ENCODE results near the gene COL4A2. TPM values are rescaled to one million over a fixed set of nuclear protein-coding genes. Genes with fewer than 3 reads are reported as not detected.

The COL4A2 gene
- total RNA-seq, 1 experiment from 2014 or later, result 1.6 TPM

DNA sequence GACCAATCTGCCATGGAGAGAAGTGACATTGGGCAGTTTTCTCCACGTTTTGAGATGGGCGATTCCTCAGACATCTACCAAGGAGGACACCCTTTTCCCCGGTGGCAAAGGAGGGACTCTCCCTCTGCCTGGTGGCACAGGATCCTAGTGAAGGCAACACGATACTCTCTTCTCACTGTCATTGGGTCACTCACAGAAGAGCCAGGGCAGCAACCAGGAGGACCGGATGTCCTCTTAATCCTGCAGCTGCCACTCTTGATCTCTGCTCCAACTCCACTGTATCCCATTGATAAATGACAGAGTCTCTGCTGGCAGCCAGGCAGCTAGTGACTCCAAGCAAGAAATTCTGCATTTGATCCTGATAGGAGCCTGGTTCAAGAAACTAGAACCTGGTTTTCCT lies 42.2 kb downstream of the COL4A2 start:
- Histone ChIP-seq H3K36me3 (ENCODE audit: control insufficient read depth in 1 of 2, insufficient read depth in 2 of 2, low read length in 2 of 2) (no peaks in the 10 kb centered on the region), H3K9me2 (ENCODE audit: insufficient read depth) (no peaks in the 10 kb centered on the region; the same call in 1 of the 2 replicates), H3K9me3 (ENCODE audit: control insufficient read depth in 1 of 2, insufficient read depth in 1 of 2, low read depth in 1 of 2, low read length in 2 of 2) (no peaks in the 10 kb centered on the region), H3K4me3 (replicated peaks in 1 of 2; ENCODE audit: low read depth in 1 of 2, low read length in 2 of 2) (no peak overlapping the region), H2AFZ (ENCODE audit: low read depth, low read length, poor library complexity, severe bottlenecking) (no peak overlapping the region), H3K79me2 (ENCODE audit: insufficient read depth, low read length) (no peaks in the 10 kb centered on the region), H3K9ac (ENCODE audit: low read length) (no peak overlapping the region), H3K4me1 (ENCODE audit: control insufficient read depth in 1 of 2, insufficient read depth in 2 of 2, low read length in 2 of 2) (peaks cover 12 to 29% of the 10 kb centered on the region in 2 experiments), H3K27me3 (ENCODE audit: insufficient read depth, low read length) (peaks cover 4% of the 10 kb centered on the region; the same call in 1 of the 2 replicates), H3K4me2 (ENCODE audit: low read length) (no peak overlapping the region), H4K20me1 (ENCODE audit: insufficient read depth) (no peaks in the 10 kb centered on the region), H3K27ac (ENCODE audit: low read depth, low read length) (no peak overlapping the region)
- no peak for DNase-seq (ENCODE audit: low read depth, low spot score)
- no peak for ATAC-seq
- no peak for TF ChIP-seq EZH2phosphoT487 (IDR thresholded peaks at IDR 0.05; ENCODE audit: borderline replicate concordance)
- ChIA-PET POLR2A (no interaction called here), RAD21 (ENCODE audit: low non-redundant PET in 1 of 2, low total read pairs in 2 of 2, uncharacterized antibody in 2 of 2, unreplicated experiment in 2 of 2) (no interaction called here), CTCF (no interaction called here)
- no TSS peak for BruUV-seq (replicated peaks)
- intact Hi-C loops (cut with micrococcal nuclease), result no loop called here

DNA sequence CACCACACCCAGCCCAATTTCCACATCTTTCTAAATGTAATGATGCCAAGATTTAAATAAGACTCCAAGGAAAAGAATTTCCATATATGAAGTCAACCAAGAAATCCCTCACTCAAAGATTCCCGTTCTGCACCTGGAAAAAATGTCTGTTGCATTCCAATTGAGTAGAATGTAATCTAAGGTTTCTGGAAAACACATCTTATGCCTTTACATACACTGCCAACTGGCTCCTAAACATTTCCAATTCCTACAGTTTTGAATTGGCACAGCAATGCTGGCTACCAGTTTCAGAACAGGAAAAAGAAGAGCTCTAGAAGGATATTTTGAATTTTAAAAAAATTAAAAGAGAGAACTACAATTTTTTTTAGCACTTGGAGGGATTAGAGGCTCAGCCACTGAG lies 43.0 kb downstream of the COL4A2 start:
- peaks cover 12 to 29% of the 10 kb centered on the region in 2 experiments for H3K4me1 ChIP-seq (ENCODE audit: control insufficient read depth in 1 of 2, insufficient read depth in 2 of 2, low read length in 2 of 2)
- BruUV-seq (replicated peaks), result no TSS peak
- TF ChIP-seq CEBPB (IDR thresholded peaks at IDR 0.05; ENCODE audit: low read depth) (no peak), SIN3A (IDR thresholded peaks at IDR 0.05; ENCODE audit: low read depth) (no peak), EGR1 (IDR thresholded peaks at IDR 0.05; ENCODE audit: low read depth) (no peak), POLR2AphosphoS5 (IDR thresholded peaks at IDR 0.05; ENCODE audit: low read depth, low read length) (no peak), EZH2 (IDR thresholded peaks at IDR 0.05) (no peak), ZNF274 (IDR thresholded peaks at IDR 0.05; ENCODE audit: low read depth, low read length) (no peak), ZFX (IDR thresholded peaks at IDR 0.05) (no peak), SRF (IDR thresholded peaks at IDR 0.05; ENCODE audit: low read depth) (no peak), EZH2phosphoT487 (IDR thresholded peaks at IDR 0.05; ENCODE audit: borderline replicate concordance) (no peak), CBX3 (IDR thresholded peaks at IDR 0.05; ENCODE audit: low read depth) (no peak), ELF1 (IDR thresholded peaks at IDR 0.05; ENCODE audit: borderline replicate concordance, low read depth) (no peak), TCF7L2 (IDR thresholded peaks at IDR 0.05; ENCODE audit: borderline replicate concordance, extremely low read depth, insufficient read depth, insufficient read length) (no peak), JUND (IDR thresholded peaks at IDR 0.05) (no peak), SP1 (IDR thresholded peaks at IDR 0.05; ENCODE audit: low read depth) (no peak)
- TF ChIP-seq, protein P1, sequence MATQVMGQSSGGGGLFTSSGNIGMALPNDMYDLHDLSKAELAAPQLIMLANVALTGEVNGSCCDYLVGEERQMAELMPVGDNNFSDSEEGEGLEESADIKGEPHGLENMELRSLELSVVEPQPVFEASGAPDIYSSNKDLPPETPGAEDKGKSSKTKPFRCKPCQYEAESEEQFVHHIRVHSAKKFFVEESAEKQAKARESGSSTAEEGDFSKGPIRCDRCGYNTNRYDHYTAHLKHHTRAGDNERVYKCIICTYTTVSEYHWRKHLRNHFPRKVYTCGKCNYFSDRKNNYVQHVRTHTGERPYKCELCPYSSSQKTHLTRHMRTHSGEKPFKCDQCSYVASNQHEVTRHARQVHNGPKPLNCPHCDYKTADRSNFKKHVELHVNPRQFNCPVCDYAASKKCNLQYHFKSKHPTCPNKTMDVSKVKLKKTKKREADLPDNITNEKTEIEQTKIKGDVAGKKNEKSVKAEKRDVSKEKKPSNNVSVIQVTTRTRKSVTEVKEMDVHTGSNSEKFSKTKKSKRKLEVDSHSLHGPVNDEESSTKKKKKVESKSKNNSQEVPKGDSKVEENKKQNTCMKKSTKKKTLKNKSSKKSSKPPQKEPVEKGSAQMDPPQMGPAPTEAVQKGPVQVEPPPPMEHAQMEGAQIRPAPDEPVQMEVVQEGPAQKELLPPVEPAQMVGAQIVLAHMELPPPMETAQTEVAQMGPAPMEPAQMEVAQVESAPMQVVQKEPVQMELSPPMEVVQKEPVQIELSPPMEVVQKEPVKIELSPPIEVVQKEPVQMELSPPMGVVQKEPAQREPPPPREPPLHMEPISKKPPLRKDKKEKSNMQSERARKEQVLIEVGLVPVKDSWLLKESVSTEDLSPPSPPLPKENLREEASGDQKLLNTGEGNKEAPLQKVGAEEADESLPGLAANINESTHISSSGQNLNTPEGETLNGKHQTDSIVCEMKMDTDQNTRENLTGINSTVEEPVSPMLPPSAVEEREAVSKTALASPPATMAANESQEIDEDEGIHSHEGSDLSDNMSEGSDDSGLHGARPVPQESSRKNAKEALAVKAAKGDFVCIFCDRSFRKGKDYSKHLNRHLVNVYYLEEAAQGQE (IDR thresholded peaks at IDR 0.05; ENCODE audit: low read depth), result no peak
- TF ChIP-seq, protein P2, sequence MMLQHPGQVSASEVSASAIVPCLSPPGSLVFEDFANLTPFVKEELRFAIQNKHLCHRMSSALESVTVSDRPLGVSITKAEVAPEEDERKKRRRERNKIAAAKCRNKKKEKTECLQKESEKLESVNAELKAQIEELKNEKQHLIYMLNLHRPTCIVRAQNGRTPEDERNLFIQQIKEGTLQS (IDR thresholded peaks at IDR 0.05), result no peak
- TF ChIP-seq, protein P3, sequence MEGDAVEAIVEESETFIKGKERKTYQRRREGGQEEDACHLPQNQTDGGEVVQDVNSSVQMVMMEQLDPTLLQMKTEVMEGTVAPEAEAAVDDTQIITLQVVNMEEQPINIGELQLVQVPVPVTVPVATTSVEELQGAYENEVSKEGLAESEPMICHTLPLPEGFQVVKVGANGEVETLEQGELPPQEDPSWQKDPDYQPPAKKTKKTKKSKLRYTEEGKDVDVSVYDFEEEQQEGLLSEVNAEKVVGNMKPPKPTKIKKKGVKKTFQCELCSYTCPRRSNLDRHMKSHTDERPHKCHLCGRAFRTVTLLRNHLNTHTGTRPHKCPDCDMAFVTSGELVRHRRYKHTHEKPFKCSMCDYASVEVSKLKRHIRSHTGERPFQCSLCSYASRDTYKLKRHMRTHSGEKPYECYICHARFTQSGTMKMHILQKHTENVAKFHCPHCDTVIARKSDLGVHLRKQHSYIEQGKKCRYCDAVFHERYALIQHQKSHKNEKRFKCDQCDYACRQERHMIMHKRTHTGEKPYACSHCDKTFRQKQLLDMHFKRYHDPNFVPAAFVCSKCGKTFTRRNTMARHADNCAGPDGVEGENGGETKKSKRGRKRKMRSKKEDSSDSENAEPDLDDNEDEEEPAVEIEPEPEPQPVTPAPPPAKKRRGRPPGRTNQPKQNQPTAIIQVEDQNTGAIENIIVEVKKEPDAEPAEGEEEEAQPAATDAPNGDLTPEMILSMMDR (IDR thresholded peaks at IDR 0.05 in 2 of 3, conservative IDR thresholded peaks at IDR 0.05 in 1 of 3; ENCODE audit: borderline replicate concordance in 1 of 3, insufficient read depth in 1 of 3, low read depth in 2 of 3, low read length in 2 of 3), result no peak

More for the DNA sequence above, 43.0 kb downstream of the COL4A2 start:
- no peaks in the 10 kb centered on the region for H4K20me1 ChIP-seq (ENCODE audit: insufficient read depth)
- no peak overlapping the region for H3K9ac ChIP-seq (ENCODE audit: low read length)
- H3K4me3 ChIP-seq (replicated peaks in 1 of 2; ENCODE audit: low read depth in 1 of 2, low read length in 2 of 2), result no peak overlapping the region
- DNase-seq (ENCODE audit: low read depth, low spot score) (no peak), ATAC-seq (no peak)
- H3K27ac ChIP-seq (ENCODE audit: low read depth, low read length), result no peak overlapping the region
- ChIA-PET POLR2A (no interaction called here), RAD21 (ENCODE audit: low non-redundant PET in 1 of 2, low total read pairs in 2 of 2, uncharacterized antibody in 2 of 2, unreplicated experiment in 2 of 2) (no interaction called here), CTCF (no interaction called here)
- H2AFZ ChIP-seq (ENCODE audit: low read depth, low read length, poor library complexity, severe bottlenecking), result no peak overlapping the region
- H3K9me3 ChIP-seq (ENCODE audit: control insufficient read depth in 1 of 2, insufficient read depth in 1 of 2, low read depth in 1 of 2, low read length in 2 of 2), result no peaks in the 10 kb centered on the region
- no peaks in the 10 kb centered on the region for H3K79me2 ChIP-seq (ENCODE audit: insufficient read depth, low read length)
- no peaks in the 10 kb centered on the region; the same call in 1 of the 2 replicates for H3K9me2 ChIP-seq (ENCODE audit: insufficient read depth)
- H3K27me3 ChIP-seq (ENCODE audit: insufficient read depth, low read length), result peaks cover 4% of the 10 kb centered on the region; the same call in 1 of the 2 replicates
- intact Hi-C loops (cut with micrococcal nuclease), result no loop called here
- H3K4me2 ChIP-seq (ENCODE audit: low read length), result no peak overlapping the region
- no peaks in the 10 kb centered on the region for H3K36me3 ChIP-seq (ENCODE audit: control insufficient read depth in 1 of 2, insufficient read depth in 2 of 2, low read length in 2 of 2)
